Activated CD4-positive, alpha-beta T cell treated with anti-CD3 and anti-CD28 coated beads, Interleukin-2, amount 10 ng/mL, durations not matched to agents 24 days and 14 days (primary cell): Measurements from ENCODE around the gene IL4I1. TPM values are rescaled to one million over a fixed set of nuclear protein-coding genes. Genes with fewer than 3 reads are reported as not detected.

Experiments used
- DNase-seq: peaks from one replicate; pipeline ENCODE4 v3.0.0; 2022
- H3K27ac Mint-ChIP-seq: one replicate; pipeline ENCODE4 v1.8.0; 2022; ENCODE audit warnings: mild to moderate bottlenecking, mixed read lengths
- H3K27me3 Mint-ChIP-seq: one replicate; pipeline ENCODE4 v1.8.0; 2022; ENCODE audit warnings: mixed read lengths
- H3K36me3 Mint-ChIP-seq: one replicate; pipeline ENCODE4 v1.8.0; 2022; ENCODE audit warnings: low read depth, mild to moderate bottlenecking, mixed read lengths
- H3K4me1 Mint-ChIP-seq: one replicate; pipeline ENCODE4 v1.8.0; 2021; ENCODE audit warnings: mixed read lengths
- H3K4me3 Mint-ChIP-seq: one replicate; pipeline ENCODE4 v1.8.0; 2022; ENCODE audit warnings: mild to moderate bottlenecking, moderate library complexity, mixed read lengths
- H3K9me3 Mint-ChIP-seq: one replicate; pipeline ENCODE4 v1.8.0; 2021; ENCODE audit warnings: mixed read lengths
- intact Hi-C: fragments of 100-400 bp; cut with micrococcal nuclease; formaldehyde crosslinking; loops from one replicate; pipeline ENCODE4 v1.15.1; 2023
- total RNA-seq: library from RNA; stranded (reverse); gene quantifications from 2 replicates; pipeline ENCODE4 v1.2.3, GENCODE V29; 2022

Gene IL4I1
- total RNA-seq, 1 donor from 2014 or later, result 41.4 TPM

GRCh38 chr19:49884760-49885159 lies 11.9 kb downstream of the IL4I1 start:
- intact Hi-C loops, result no loop called here
- H3K27ac Mint-ChIP-seq, result no peak overlapping the region
- H3K36me3 Mint-ChIP-seq, result peaks cover 59% of the 10 kb centered on the region
- peaks cover 2% of the 10 kb centered on the region for H3K4me1 Mint-ChIP-seq
- H3K4me3 Mint-ChIP-seq, result no peak overlapping the region
- H3K9me3 Mint-ChIP-seq, result no peaks in the 10 kb centered on the region
- H3K27me3 Mint-ChIP-seq, result no peaks in the 10 kb centered on the region
- DNase-seq, result no peak

- H3K4me3 Mint-ChIP-seq, result no peak overlapping the region
- H3K36me3 Mint-ChIP-seq, result peaks cover 56% of the 10 kb centered on the region
- no peaks in the 10 kb centered on the region for H3K27me3 Mint-ChIP-seq
- no peak overlapping the region for H3K27ac Mint-ChIP-seq
- intact Hi-C loops, result no loop called here
- no peak for DNase-seq
- no peaks in the 10 kb centered on the region for H3K9me3 Mint-ChIP-seq
- H3K4me1 Mint-ChIP-seq, result peaks cover 1% of the 10 kb centered on the region
Measured at GRCh38 chr19:49884109-49884508, 12.6 kb downstream of the IL4I1 start.

DNA sequence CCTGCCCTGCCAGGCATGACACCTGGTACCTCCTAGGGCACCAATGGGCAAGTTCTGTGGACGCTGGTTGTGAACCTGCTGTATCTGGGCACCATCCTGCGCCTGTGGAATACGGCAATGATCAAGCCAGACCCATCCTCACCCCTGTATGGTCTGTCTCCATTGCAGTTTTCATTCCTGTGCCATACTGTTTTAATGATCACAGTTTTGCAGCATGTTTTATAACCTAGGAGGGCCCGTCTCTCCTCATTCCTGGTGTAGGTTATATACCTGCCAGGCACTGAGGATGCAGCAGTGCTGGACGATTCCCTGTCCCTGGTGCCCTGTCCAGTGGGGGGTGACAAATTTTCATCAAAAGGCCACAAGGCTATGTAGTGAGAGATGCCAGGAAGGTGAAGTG lies 13.6 kb downstream of the IL4I1 start:
- Mint-ChIP-seq H3K9me3 (no peaks in the 10 kb centered on the region), H3K4me1 (peaks cover 10% of the 10 kb centered on the region), H3K4me3 (no peak overlapping the region), H3K36me3 (peaks cover 54% of the 10 kb centered on the region), H3K27ac (peak overlapping the region; percentile 56), H3K27me3 (no peaks in the 10 kb centered on the region)
- DNase-seq, result no peak
- intact Hi-C loops, result no loop called here

GRCh38 chr19:49882643-49883042 lies 14.0 kb downstream of the IL4I1 start:
- no peaks in the 10 kb centered on the region for H3K27me3 Mint-ChIP-seq
- DNase-seq, result no peak
- intact Hi-C loops, result no loop called here
- H3K9me3 Mint-ChIP-seq, result no peaks in the 10 kb centered on the region
- H3K36me3 Mint-ChIP-seq, result peaks cover 54% of the 10 kb centered on the region
- no peak overlapping the region for H3K27ac Mint-ChIP-seq
- no peak overlapping the region for H3K4me3 Mint-ChIP-seq
- H3K4me1 Mint-ChIP-seq, result peaks cover 12% of the 10 kb centered on the region

DNA sequence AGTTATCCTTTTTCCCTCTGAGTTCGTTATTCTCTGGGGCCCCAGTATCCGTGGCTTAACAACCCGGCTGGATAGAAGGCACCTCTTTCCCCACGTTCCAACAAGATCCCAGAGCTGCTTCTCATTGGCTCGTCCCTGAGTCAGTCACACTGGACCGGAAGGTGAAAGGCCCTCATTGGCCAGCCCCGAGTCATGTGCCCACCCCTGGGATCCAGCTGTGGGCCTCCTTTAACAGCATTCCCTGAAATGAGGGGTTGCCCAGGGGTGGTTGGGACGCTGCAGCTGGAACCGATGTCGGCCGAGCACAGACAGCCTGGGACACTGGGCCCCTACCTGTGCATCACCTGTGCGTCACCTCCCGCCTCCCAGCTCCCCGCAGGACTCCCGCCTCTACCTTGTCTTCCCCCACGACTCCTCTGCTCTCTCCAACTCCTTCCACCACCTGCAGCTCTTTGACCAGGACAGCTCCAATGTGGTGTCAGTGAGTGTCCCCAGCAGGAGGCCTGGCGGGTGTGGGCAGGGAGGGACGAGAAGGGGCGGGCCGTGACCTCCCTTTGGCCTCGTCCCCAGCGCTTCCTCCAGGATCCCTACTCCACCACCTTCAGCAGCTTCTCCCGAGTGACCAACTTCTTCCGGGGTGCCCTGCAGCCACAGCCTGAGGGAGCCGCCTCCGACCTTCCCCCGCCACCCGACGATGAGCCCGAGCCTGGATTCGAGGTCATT lies 14.9 kb downstream of the IL4I1 start:
- Mint-ChIP-seq H3K36me3 (peaks cover 54% of the 10 kb centered on the region), H3K27ac (no peak overlapping the region)

GRCh38 chr19:49881186-49881585 lies 15.5 kb downstream of the IL4I1 start:
- DNase-seq, result no peak
- Mint-ChIP-seq H3K36me3 (peaks cover 50% of the 10 kb centered on the region), H3K27ac (no peak overlapping the region), H3K4me1 (peaks cover 12% of the 10 kb centered on the region), H3K9me3 (no peaks in the 10 kb centered on the region), H3K4me3 (no peak overlapping the region), H3K27me3 (no peaks in the 10 kb centered on the region)
- intact Hi-C loops, result no loop called here

More for the DNA sequence above, 14.9 kb downstream of the IL4I1 start:
- Mint-ChIP-seq H3K27me3 (no peaks in the 10 kb centered on the region), H3K4me3 (no peak overlapping the region), H3K4me1 (peaks cover 12% of the 10 kb centered on the region), H3K9me3 (no peaks in the 10 kb centered on the region)
- no peak for DNase-seq
- intact Hi-C loops, result no loop called here

DNA sequence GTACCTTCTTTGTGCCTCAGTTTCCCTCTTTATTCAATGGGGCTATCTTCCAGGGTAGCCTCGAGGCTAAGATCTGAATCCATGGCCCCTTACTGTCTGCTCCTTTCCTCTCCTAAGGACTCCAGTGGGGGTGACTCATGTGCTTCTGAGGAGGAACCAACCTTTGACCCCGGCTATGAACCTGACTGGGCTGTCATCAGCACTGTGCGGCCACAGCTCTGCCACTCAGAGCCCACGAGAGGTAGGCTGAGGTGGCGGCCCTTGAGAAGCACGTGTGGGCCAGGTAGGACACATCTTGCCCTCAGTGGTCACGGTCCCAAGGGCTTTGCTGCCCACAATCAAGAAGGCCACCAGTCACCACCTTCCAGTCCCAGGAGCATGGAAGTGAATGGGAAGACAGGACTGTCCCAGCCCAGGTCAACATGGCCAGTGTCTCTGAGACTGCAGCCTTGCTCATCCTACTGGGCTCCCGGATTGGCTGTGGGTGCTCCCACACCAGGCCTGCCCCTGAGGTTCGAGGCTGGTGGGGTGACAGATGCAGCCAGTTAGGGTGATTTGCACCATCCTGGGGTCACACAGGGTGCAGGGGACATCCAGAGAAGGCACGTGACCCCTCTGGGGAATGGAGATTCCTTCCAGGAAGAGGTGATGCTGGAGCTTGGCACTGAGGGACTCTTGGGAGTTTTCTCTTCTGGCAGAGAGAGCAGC lies 16.4 kb downstream of the IL4I1 start:
- DNase-seq, result no peak
- peaks cover 47% of the 10 kb centered on the region for H3K36me3 Mint-ChIP-seq
- no peak overlapping the region for H3K27ac Mint-ChIP-seq
- H3K4me3 Mint-ChIP-seq, result no peak overlapping the region
- intact Hi-C loops, result no loop called here
- H3K9me3 Mint-ChIP-seq, result no peaks in the 10 kb centered on the region
- peaks cover 18% of the 10 kb centered on the region for H3K4me1 Mint-ChIP-seq
- no peaks in the 10 kb centered on the region for H3K27me3 Mint-ChIP-seq

- Mint-ChIP-seq H3K4me3 (no peak overlapping the region), H3K36me3 (peaks cover 39% of the 10 kb centered on the region), H3K27me3 (no peaks in the 10 kb centered on the region), H3K9me3 (no peaks in the 10 kb centered on the region), H3K4me1 (peaks cover 21% of the 10 kb centered on the region), H3K27ac (no peak overlapping the region)
- intact Hi-C loops, result loop anchor here (5.0 to 10.0 kb wide), 2 partner anchors 105 to 1242 kb away; partner anchors contain the start of gene DBP
- peak; percentile 74 for DNase-seq
Measured at GRCh38 chr19:49879243-49879963, 17.3 kb downstream of the IL4I1 start.

DNA sequence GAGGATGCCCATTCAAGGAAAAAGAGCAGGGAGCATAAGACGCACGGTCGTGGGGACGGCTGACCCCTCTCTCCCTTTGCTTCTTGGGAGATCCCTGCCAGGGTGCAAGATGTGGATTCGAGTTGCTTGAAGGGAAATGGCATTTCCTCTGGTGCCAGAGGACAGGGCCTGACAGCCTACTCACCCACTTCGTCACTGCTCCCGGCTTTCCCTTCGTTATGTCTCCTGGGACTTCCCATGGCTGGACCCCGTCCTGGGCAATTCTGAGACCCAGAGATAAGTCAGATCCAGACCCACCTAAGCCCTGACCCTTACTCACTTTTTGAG lies 18.0 kb downstream of the IL4I1 start:
- no peak overlapping the region for H3K27ac Mint-ChIP-seq
- intact Hi-C loops, result loop anchor here (5.0 to 10.0 kb wide), 2 partner anchors 106 to 1241 kb away; partner anchors contain the start of gene DBP
- H3K4me1 Mint-ChIP-seq, result peaks cover 21% of the 10 kb centered on the region
- no peak overlapping the region for H3K4me3 Mint-ChIP-seq
- no peaks in the 10 kb centered on the region for H3K9me3 Mint-ChIP-seq
- H3K36me3 Mint-ChIP-seq, result peaks cover 35% of the 10 kb centered on the region
- DNase-seq, result peak; percentile 63
- no peaks in the 10 kb centered on the region for H3K27me3 Mint-ChIP-seq

GRCh38 chr19:49877879-49878743 lies 18.6 kb downstream of the IL4I1 start:
- peak; percentile 100 for DNase-seq
- no peaks in the 10 kb centered on the region for H3K27me3 Mint-ChIP-seq
- intact Hi-C loops, result loop anchor here (1.0 to 10.0 kb wide), 10 partner anchors 9 to 1241 kb away; partner anchors contain the start of genes ATF5, DBP, FUZ and NUP62
- peaks cover 30% of the 10 kb centered on the region for H3K36me3 Mint-ChIP-seq
- no peak overlapping the region for H3K27ac Mint-ChIP-seq
- peaks cover 21% of the 10 kb centered on the region for H3K4me1 Mint-ChIP-seq
- no peak overlapping the region for H3K4me3 Mint-ChIP-seq
- H3K9me3 Mint-ChIP-seq, result no peaks in the 10 kb centered on the region

DNA sequence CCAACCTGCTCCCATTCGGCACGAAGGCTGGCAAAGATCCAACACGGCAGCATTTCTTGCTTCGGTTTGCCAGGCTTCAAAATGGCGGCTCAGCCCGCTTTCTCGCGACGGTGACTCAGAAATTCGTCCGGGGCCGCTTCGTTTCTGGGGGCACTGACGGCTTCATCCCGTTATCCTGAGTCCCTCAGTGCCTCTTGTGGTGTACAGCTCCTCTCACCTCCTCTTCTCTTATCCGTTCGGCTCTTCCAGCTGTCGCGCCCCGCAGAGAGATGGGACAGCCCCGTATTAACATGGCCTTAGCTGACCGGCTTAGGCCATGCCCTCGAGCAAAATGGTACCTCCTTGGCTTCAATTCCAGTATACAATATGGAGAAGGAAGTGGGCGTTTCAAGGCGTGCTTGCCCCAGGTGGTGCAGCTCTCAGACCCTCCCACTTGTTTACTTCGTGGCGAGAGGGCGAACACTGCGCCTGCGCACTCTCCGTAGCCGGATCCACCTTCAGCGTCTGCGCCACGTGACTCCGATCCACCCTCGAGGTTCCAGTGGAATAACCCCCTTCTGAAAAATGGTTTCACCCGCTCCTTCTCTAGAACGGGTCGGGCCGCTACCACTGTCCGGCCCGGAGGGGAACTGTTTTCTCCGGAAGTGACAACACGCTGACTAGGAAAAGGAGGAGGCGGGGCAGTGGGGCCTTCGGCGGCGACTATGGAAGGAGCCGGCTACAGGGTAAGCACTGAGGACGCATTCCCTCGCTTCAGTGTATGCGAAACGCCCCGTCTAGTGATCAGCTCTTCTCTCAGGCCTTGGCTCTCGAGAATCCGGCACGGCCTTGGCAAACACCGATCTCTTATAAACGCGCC lies 19.4 kb downstream of the IL4I1 start, which contains the start of the genes AKT1S1 and TBC1D17:
TSS of gene AKT1S1 (minus strand) at position 336 of the 859 bp plus-strand sequence. CDS start 4,060 bp downstream, outside the sequence.
TSS of gene TBC1D17 (plus strand) at position 683 of the 859 bp plus-strand sequence. CDS start at position 705, 22 bp downstream.
- DNase-seq, result peak; percentile 100
- no peak within 1 kb of the TSS for H3K27ac Mint-ChIP-seq
- intact Hi-C loops, result loop anchor here (1.0 to 10.0 kb wide), 10 partner anchors 8 to 1240 kb away; partner anchors contain the start of genes ATF5, DBP, FUZ and NUP62
- peaks cover 23% of the 10 kb centered on the region for H3K36me3 Mint-ChIP-seq
- H3K9me3 Mint-ChIP-seq, result no peaks in the 10 kb centered on the region
- H3K27me3 Mint-ChIP-seq, result no peaks in the 10 kb centered on the region
- H3K4me3 Mint-ChIP-seq, result no peak within 1 kb of the TSS
- H3K4me1 Mint-ChIP-seq, result peaks cover 23% of the 10 kb centered on the region

GRCh38 chr19:49876422-49877019 lies 20.2 kb downstream of the IL4I1 start:
- DNase-seq, result peak; percentile 100
- Mint-ChIP-seq H3K27me3 (no peaks in the 10 kb centered on the region), H3K27ac (no peak overlapping the region), H3K4me3 (no peak overlapping the region), H3K36me3 (peaks cover 23% of the 10 kb centered on the region), H3K9me3 (no peaks in the 10 kb centered on the region), H3K4me1 (peaks cover 29% of the 10 kb centered on the region)
- intact Hi-C loops, result loop anchor here (1.0 to 10.0 kb wide), 13 partner anchors 7 to 1239 kb away; partner anchors contain the start of genes ATF5, DBP, FUZ and NUP62
